ENCODE results near the gene PRKCB.

- TF ChIP-seq EZH2 (IDR thresholded peaks at IDR 0.05; ENCODE audit: borderline replicate concordance, low read length), result no peak
- no peak for TF ChIP-seq CTCF (conservative IDR thresholded peaks at IDR 0.05 in 1 of 2, IDR thresholded peaks at IDR 0.05 in 1 of 2; ENCODE audit: extremely low read depth in 1 of 2, insufficient read depth in 1 of 2, low read depth in 1 of 2, low read length in 2 of 2)
These were observed 31.8 kb downstream of the PRKCB start for GRCh38 chr16:23867566-23867965.
